PC-3 (cell line): ENCODE measurements around the gene CIDEB.

Experiments
- EZH2 ChIP-seq: fragments of 300-600 bp; sonication (generic); IDR thresholded peaks from one replicate; pipeline ENCODE4 v1.6.1; 2017; ENCODE audit warnings: antibody characterized with exemption, mild to moderate bottlenecking, low read length; ENCODE audit not compliant: unreplicated experiment
- EZH2phosphoT487 ChIP-seq: fragments of 300-600 bp; sonication (generic); IDR thresholded peaks from 2 replicates; pipeline ENCODE4 v1.6.1; 2018; ENCODE audit warnings: mild to moderate bottlenecking, antibody characterized with exemption, low read length, borderline replicate concordance
- TF ChIP-seq, protein P1 (sequence below): fragments of 300-600 bp; sonication (generic); conservative IDR thresholded peaks from 2 replicates; pipeline ENCODE4 v1.5.1; 2017; ENCODE audit warnings: antibody characterized with exemption, low read depth, mild to moderate bottlenecking, low read length

DNA sequence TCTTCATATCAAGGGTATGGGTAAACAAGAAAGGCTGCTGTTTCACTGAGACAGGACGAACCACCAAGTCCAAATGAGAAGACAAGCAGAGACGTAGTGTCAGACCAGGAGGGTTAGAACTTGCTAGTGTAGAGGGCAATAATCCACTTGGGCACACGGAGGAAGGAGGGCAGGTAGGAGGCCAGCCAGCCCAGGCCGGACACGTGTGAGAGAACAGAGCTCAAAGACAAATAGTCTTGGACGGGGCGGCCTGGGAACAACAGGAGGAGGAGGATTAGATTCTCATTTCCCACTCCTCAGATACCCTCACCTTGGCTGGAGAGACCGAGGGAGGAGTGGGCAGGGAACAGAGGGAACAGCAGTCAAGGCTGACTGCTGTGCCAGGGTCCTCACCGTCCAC is 17.0 kb downstream of the CIDEB start:
- TF ChIP-seq, protein P1, sequence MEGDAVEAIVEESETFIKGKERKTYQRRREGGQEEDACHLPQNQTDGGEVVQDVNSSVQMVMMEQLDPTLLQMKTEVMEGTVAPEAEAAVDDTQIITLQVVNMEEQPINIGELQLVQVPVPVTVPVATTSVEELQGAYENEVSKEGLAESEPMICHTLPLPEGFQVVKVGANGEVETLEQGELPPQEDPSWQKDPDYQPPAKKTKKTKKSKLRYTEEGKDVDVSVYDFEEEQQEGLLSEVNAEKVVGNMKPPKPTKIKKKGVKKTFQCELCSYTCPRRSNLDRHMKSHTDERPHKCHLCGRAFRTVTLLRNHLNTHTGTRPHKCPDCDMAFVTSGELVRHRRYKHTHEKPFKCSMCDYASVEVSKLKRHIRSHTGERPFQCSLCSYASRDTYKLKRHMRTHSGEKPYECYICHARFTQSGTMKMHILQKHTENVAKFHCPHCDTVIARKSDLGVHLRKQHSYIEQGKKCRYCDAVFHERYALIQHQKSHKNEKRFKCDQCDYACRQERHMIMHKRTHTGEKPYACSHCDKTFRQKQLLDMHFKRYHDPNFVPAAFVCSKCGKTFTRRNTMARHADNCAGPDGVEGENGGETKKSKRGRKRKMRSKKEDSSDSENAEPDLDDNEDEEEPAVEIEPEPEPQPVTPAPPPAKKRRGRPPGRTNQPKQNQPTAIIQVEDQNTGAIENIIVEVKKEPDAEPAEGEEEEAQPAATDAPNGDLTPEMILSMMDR: no peak
- TF ChIP-seq EZH2: no peak
- TF ChIP-seq EZH2phosphoT487: no peak
